ENCODE results near the gene MASP1. TPM values are rescaled to one million over a fixed set of nuclear protein-coding genes. Genes with fewer than 3 reads are reported as not detected.

Gene MASP1
- total and polyA plus RNA-seq, 2 experiments from 2014 or later: 1.6 to 3.0 TPM

DNA sequence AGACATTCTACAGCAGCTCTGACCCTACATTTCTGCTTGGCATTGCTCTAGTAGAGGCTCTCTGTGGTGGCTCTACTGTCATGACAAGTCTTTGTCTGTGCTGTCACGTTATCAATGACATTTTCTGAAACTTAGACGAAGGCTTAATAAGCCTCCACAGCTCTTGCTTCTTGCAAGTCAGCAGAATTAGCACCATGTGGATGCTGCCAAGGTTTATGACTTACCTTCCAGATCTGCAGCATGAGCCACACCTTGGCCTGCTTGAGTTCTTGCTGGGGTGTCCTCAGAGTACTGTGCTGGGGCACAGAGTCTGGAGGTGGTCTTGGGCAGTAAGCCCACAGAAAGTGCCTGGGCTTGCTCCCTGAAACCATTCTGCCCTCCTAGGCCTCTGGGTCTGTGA, 84.5 kb downstream of the MASP1 start:
- H3K27me3 Mint-ChIP-seq (ENCODE audit: insufficient read depth, low read depth, poor library complexity): no peaks in the 10 kb centered on the region
- no peak for TF ChIP-seq POLR2AphosphoS5 (IDR thresholded peaks at IDR 0.05; ENCODE audit: low read depth)
- no peak for TF ChIP-seq ZNF114 (CRISPR knock-in tag; IDR thresholded peaks at IDR 0.05)
- TF ChIP-seq REST (IDR thresholded peaks at IDR 0.05; ENCODE audit: unreplicated experiment): no peak
- no peak for TF ChIP-seq CREB1 (CRISPR knock-in tag; IDR thresholded peaks at IDR 0.05; ENCODE audit: low read depth)
- H4K20me1 ChIP-seq (replicated peaks; ENCODE audit: insufficient read depth): no peaks in the 10 kb centered on the region
- peaks cover 28% of the 10 kb centered on the region for H3K36me3 Mint-ChIP-seq (ENCODE audit: low read depth)
- no peaks in the 10 kb centered on the region for H3K27me3 ChIP-seq (ENCODE audit: insufficient read depth)
- DNase-seq (ENCODE audit: low spot score) (no peak), ATAC-seq (no peak)
- H3K36me3 ChIP-seq (ENCODE audit: insufficient read depth): no peaks in the 10 kb centered on the region; the same call in 1 of the 2 replicates
- H3F3A ChIP-seq (replicated peaks; ENCODE audit: low read depth): no peaks in the 10 kb centered on the region
- H3K4me1 ChIP-seq (ENCODE audit: insufficient read depth): peaks cover 18% of the 10 kb centered on the region
- peaks cover 17% of the 10 kb centered on the region for H3K4me1 Mint-ChIP-seq
- H3K27ac Mint-ChIP-seq: no peak overlapping the region
- peaks cover 18% of the 10 kb centered on the region for H3K9me2 ChIP-seq (ENCODE audit: insufficient read depth)
- H3K9me3 Mint-ChIP-seq: peaks cover 25% of the 10 kb centered on the region
- H3K79me2 ChIP-seq (replicated peaks; ENCODE audit: insufficient read depth): no peaks in the 10 kb centered on the region
- no peak overlapping the region for H3K4me2 ChIP-seq
- no peak overlapping the region for H2AFZ ChIP-seq
- H3K27ac ChIP-seq (ENCODE audit: low read depth): no peak overlapping the region
- no peak overlapping the region for H3K4me3 Mint-ChIP-seq
- H3K4me3 ChIP-seq: no peak overlapping the region

GRCh38 chr3:187205683-187206082, 85.9 kb downstream of the MASP1 start:
- H3K27ac ChIP-seq (ENCODE audit: low read depth): no peak overlapping the region
- Mint-ChIP-seq H3K27ac (no peak overlapping the region), H3K36me3 (ENCODE audit: low read depth) (peaks cover 24% of the 10 kb centered on the region), H3K4me1 (peaks cover 12% of the 10 kb centered on the region), H3K27me3 (ENCODE audit: insufficient read depth, low read depth, poor library complexity) (no peaks in the 10 kb centered on the region), H3K4me3 (no peak overlapping the region), H3K9me3 (peaks cover 25% of the 10 kb centered on the region)
- H3K4me3 ChIP-seq: no peak overlapping the region
- H2AFZ ChIP-seq: no peak overlapping the region
- no peaks in the 10 kb centered on the region for H4K20me1 ChIP-seq (replicated peaks; ENCODE audit: insufficient read depth)
- no peaks in the 10 kb centered on the region for H3F3A ChIP-seq (replicated peaks; ENCODE audit: low read depth)
- H3K36me3 ChIP-seq (ENCODE audit: insufficient read depth): no peaks in the 10 kb centered on the region; the same call in 1 of the 2 replicates
- DNase-seq (ENCODE audit: low spot score) (no peak), ATAC-seq (no peak)
- H3K9me2 ChIP-seq (ENCODE audit: insufficient read depth): peaks cover 12% of the 10 kb centered on the region
- peaks cover 12% of the 10 kb centered on the region for H3K4me1 ChIP-seq (ENCODE audit: insufficient read depth)
- no peaks in the 10 kb centered on the region for H3K27me3 ChIP-seq (ENCODE audit: insufficient read depth)
- H3K4me2 ChIP-seq: no peak overlapping the region
- H3K79me2 ChIP-seq (replicated peaks; ENCODE audit: insufficient read depth): no peaks in the 10 kb centered on the region
- TF ChIP-seq JUNB (IDR thresholded peaks at IDR 0.05; ENCODE audit: unreplicated experiment): no peak
- no peak for TF ChIP-seq EZH2phosphoT487 (IDR thresholded peaks at IDR 0.05; ENCODE audit: unreplicated experiment)
- no peak for TF ChIP-seq ZNF114 (CRISPR knock-in tag; IDR thresholded peaks at IDR 0.05)
- no peak for TF ChIP-seq CREB1 (CRISPR knock-in tag; IDR thresholded peaks at IDR 0.05; ENCODE audit: low read depth)
- no peak for TF ChIP-seq NANOG (IDR thresholded peaks at IDR 0.05; ENCODE audit: borderline replicate concordance)
- no peak for TF ChIP-seq POLR2AphosphoS5 (IDR thresholded peaks at IDR 0.05; ENCODE audit: low read depth)
- TF ChIP-seq EZH2 (IDR thresholded peaks at IDR 0.05; ENCODE audit: low read depth, unreplicated experiment): no peak
- no peak for TF ChIP-seq ETS1 (IDR thresholded peaks at IDR 0.05)
- TF ChIP-seq ZNF462 (CRISPR knock-in tag; IDR thresholded peaks at IDR 0.05): no peak
- no peak for TF ChIP-seq STAT1 (IDR thresholded peaks at IDR 0.05; ENCODE audit: unreplicated experiment)
